ENCODE measurements around the gene CBX7.

CBX7 gene

DNA sequence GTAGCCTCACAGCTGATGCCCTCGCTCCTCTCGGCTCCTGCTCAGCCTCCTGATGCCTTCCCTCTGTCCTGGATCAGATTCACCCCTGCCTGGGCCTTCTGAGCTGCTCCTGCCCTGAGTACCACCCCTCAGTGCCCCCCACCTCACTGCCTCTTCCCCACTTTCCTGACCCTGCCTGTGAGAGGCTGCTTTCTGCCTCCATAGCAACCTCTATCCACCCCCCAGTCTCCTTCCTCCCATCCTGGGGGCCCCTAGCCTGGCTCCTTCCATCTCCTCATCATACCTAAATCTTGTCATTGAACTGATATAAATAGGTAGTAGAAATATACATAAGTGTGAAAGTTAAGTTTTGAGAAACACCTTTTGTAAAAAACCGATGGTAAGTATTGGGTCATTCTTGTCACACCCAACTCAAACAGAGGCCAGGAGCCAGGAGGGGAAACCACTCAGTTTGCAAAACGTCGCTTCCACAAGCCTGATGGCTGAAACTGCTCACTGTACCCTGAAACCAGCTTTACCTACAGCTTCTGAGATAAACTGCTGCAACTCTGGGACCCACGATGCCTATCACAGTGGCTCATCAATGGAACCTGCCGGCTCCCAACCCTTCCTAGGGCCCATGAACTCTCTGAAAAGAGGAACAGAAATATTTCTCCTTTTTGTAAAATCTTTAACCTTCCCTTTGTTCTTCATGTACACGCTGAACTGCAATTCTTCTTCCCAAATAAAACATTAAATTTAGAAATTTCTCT is 60.2 kb downstream of the CBX7 start:
- DNase-seq (ENCODE audit: low read depth in 2 of 2) = no peak

DNA sequence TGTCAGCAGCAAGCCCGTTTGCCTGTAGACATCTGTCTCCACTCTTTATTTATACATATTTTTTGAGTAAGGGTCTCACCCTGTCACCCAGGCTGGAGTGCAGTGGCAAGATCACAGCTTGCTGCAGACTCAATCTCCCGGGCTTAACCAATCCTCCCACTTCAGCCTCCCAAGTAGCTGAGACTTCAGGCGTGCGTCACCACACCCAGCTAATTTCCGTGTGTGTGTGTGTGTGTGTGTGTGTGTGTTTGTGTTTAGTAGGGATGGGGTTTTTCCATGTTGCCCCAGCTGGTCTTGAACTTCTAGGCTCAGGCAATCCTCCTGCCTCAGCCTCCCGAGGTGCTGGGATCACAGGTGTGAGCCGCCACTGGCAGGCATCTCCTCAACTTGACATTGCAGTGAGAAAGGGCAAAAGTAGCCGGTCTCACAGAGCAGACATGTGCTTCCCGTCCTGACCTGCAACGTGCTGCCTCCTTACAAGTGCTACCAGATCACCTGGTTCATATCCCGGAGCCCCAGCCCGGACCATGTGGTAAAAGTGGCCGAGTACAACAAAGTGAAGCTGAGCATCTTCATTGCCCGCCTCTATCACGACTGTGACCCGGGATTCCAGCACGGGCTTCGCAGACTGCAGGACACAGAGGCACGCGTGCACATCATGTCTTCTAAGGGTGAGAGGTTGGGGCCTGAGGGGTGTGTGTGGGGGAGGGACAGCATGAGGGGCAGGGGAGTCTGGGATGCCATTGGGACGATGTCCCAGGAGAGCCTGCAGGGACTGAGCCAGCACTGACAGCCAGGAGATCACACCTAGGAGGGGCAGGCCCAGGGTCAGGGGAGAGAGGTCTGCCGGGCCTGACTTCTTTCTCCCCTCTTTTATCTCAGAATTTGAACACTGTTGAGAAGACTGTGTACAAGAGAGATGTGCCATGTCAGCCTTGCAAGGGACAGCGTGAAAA is 61.1 kb downstream of the CBX7 start:
- DNase-seq (ENCODE audit: low read depth in 2 of 2) = no peak

DNA sequence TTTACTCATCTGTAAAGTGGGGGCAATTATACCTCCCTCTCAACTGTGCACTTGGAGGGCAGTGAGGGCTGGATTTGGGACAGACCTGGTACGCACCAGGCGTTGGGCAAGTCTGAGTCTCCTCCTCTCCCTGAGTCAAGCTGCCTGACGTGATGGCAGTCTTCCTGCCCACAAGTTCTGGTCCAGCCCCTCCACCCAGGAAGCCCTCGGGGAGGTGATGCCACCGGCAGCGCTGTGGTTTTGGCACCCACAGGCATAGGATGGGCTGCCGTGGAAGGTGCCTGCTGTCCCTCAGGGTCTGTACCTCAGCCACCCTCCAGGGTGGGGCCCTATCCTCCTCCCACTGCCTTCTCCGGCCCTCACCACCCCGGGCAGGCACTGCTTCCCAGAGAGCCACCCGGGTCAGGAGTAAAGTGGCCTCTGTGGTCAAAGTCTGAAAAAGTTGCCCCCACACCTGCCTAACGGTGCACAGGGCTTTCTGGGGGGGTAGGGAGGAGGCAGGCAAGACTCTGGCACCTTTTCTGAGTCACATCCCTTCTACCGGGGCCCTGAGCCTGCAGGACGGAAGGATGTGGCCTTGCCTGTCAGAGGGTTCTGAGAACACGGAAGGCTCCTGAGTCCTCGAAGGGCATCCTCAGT is 61.9 kb downstream of the CBX7 start:
- peak; percentile 30 to 62 for DNase-seq (ENCODE audit: low read depth in 2 of 2)

DNA sequence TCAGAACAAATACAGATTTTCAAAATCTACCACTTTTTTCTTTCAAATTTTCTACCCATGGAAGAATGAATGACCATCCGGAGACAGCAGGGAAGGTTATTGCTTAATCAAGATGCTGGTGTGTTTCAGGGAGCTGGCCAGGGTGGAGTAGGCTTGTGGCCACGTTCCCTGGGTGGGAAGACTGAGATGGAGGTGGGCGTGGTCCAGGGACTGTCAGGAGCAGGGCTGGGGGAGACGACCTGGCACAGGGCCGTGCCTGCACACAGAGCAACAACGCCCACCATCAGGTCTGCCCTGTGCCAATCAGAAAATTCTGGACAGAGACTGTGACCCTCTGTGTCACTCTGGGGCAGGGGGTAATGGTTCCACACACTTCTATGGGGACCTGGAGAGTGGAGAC is 62.6 kb downstream of the CBX7 start:
- no peak for DNase-seq (ENCODE audit: low read depth in 2 of 2)

DNA sequence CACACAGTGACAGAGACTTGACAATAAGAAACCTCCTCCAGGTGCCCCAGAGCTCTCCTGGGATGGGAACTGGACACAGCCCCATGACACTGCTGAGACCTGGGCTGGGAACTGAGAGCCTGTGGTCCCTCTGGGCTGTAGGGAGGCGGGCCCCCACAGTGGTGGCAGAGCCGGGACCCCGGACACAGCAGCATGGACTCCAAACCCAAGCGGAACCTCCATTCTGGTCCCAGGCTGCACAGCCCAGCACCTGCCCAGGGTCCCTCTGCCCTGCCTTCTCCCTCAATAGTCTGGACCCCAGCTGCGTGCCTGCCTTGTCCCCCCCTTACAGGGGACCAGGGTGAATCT is 63.8 kb downstream of the CBX7 start:
- no peak for DNase-seq (ENCODE audit: low read depth in 2 of 2)

DNA sequence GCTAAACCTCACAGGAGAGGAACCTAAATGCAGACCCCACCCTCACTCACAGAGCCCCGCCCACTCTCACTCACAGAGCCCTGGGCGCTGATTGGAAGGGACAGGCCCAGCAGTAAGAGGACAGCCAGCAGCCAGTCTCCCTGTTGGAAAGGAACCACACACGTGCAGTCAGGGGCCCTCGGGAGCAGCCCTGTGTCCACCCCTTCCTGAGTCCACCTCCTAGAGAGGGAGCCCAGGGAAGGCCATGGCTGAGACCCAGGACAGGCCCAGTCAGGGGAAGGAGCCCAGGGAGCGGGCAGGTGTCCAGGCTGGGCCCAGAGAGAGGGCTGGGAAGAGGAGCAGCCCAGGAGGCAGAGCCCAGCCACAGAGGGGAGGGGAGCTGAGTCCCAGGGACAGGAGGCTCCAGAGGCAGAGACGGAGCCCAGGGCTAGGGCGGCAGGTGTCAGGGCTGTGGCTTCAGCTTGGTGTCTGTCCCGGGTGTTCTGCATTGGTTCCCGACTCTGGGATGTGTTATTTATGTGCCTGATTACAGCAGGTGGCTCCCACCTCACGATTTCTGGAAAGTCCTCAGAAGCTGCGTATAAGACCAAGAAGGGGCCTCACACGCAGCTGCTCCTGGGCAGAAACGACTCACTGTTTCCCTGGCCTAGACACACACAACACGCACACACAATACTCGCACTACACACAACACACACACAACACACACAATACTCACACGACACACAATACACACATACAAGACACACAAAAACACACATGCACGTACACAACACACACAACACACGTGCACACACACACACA is 64.4 kb downstream of the CBX7 start:
- no peak for DNase-seq (ENCODE audit: low read depth in 2 of 2)

DNA sequence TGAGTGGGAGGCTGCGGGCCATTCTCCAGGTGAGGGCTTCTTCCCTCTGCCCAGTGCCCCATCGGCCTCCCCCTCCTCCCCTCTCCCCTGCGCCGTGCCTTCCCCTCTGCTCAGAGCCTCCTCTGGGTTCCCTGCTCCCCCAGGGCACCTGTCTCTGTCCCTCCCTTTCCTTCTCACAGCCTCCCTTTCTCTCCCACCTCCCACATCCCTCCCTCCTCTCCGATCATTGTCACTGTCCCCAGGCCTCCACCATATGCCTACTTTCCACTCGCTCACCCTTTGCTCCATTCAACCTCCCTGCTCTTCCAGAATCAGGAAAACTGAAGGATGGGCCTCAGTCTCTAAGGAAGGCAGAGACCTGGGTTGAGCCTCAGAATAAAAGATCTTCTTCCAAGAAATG is 65.4 kb downstream of the CBX7 start:
- DNase-seq (ENCODE audit: low read depth in 2 of 2) = no peak

DNA sequence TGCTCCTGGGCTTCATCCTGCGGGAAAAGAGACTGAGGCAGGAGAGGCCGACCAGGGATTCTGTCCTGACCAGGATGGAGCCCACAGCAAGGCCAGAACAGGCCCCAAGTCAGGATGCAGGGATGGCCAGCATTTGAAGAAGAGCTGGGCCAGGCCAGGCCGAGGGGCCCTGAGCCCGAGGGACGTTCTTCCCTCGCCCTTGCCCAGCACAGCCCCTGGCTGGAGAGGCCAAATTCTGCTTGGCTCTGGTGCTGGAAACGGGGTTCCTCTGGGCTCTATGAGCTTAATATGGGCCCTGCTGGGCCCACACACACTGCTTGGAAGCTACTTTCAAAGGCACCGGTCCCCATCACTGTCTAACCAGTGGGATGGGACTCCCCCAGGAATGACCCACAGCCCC is 67.8 kb downstream of the CBX7 start:
- DNase-seq (ENCODE audit: low read depth in 2 of 2) = no peak

DNA sequence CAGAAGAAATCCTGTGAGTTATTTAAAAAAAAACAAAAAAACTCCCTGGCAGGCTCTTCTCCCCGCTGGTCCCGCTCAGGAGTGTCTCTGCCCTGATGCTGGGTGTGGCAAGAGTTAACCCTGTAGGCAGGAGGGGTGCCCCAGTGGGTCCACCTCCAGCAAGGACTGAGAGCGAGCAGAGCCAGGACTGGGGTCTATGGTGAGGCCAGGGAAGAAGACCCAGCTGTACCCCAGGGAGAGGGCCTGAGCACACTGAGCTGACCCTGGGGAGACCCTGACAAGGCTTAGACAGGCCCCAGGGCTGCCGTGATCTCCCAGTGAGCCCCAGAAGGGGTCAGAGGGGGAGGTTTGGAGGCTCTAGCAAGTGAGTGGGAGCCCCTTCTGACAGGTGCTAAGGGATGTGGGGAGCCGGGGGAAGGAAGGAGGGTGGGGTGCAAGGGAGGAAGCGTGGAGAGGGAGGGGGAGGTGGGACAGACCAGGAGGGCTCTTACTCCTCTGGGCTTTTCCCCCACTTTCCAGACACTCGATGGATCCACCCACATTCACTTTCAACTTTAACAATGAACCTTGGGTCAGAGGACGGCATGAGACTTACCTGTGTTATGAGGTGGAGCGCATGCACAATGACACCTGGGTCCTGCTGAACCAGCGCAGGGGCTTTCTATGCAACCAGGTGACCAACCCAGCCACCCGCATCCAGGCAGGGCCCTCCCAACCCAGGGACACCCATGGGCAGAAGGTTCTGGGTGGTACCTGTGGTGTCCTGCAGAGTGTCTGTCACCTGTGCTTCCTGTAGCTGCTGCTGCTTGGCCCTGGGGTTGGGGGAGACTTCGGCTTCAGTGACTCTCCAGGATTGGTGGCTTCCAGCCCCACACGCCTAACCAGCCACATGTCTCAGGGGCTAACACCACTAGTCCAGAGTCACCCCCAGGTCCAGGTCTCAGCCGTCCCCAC is 69.0 kb downstream of the CBX7 start:
- no peak for DNase-seq (ENCODE audit: low read depth in 2 of 2)

DNA sequence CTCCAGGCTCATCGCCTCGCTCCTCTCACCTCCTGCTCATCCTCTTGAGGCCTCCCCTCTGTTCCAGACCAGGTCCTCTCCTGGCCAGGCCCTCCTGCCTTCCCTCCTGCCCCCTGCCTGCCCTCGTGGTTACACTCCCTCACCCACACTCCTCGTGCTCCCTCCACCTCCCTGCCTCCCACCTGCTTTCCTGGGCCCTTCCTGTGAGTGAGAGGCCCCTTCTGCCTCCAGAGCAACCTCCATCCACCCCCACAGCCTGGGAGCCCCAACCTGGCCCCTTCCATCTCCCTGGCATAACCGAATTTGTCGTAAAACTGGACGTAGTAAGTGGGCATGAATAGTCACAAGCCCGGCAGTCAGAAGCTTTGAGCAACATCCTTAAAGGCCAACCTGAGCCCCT is 70.9 kb downstream of the CBX7 start:
- no peak for DNase-seq (ENCODE audit: low read depth in 2 of 2)

DNA sequence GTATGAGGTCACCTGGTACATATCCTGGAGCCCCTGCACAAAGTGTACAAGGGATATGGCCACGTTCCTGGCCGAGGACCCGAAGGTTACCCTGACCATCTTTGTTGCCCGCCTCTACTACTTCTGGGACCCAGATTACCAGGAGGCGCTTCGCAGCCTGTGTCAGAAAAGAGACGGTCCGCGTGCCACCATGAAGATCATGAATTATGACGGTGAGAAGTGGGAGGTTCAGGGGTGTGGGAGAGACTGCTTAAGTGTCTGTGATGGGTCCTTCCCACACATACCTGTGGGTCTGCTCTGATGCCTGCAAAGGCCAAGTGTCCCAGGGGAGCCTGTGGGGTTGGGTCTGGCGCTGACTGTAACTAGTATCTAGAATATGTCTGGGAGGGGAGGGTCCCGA is 71.5 kb downstream of the CBX7 start:
- no peak for DNase-seq (ENCODE audit: low read depth in 2 of 2)
